WI38 (cell line): ENCODE data around the gene GRIK3.

Experiments used
- H3K4me3 ChIP-seq: 2 replicates; pipeline ENCODE4 v1.5.1; 2011; ENCODE audit warnings: low read depth, mild to moderate bottlenecking, control low read depth, low read length
- CTCF ChIP-seq: IDR thresholded peaks from 2 replicates; pipeline ENCODE4 v1.5.1; 2012; ENCODE audit warnings: low read depth, mild to moderate bottlenecking, control low read depth, low read length

GRIK3 gene

GRCh38 chr1:37059346-37059745 is 25.0 kb upstream of the GRIK3 start:
- H3K4me3 ChIP-seq: no peak overlapping the region
- TF ChIP-seq CTCF: no peak

- no peak for TF ChIP-seq CTCF
- no peak overlapping the region for H3K4me3 ChIP-seq
These were observed 24.2 kb upstream of the GRIK3 start for GRCh38 chr1:37058424-37058988.

GRCh38 chr1:37056325-37056724 is 22.0 kb upstream of the GRIK3 start:
- no peak for TF ChIP-seq CTCF
- H3K4me3 ChIP-seq: no peak overlapping the region

GRCh38 chr1:37055631-37056030 is 21.3 kb upstream of the GRIK3 start:
- no peak overlapping the region for H3K4me3 ChIP-seq
- no peak for TF ChIP-seq CTCF

GRCh38 chr1:37053173-37053572 is 18.9 kb upstream of the GRIK3 start:
- H3K4me3 ChIP-seq: no peak overlapping the region
- TF ChIP-seq CTCF: no peak

GRCh38 chr1:37052120-37052519 is 17.8 kb upstream of the GRIK3 start:
- TF ChIP-seq CTCF: no peak

GRCh38 chr1:37051346-37051745 is 17.0 kb upstream of the GRIK3 start:
- TF ChIP-seq CTCF: no peak

More at GRCh38 chr1:37052120-37052519, 17.8 kb upstream of the GRIK3 start:
- H3K4me3 ChIP-seq: no peak overlapping the region

More at GRCh38 chr1:37051346-37051745, 17.0 kb upstream of the GRIK3 start:
- no peak overlapping the region for H3K4me3 ChIP-seq
